ES-I3 (cell line): Measurements from ENCODE around the gene GPR25.

ENCODE experiments used
- H3K36me3 ChIP-seq: 2 replicates; pipeline ENCODE4 v1.6.1; 2013; ENCODE audit warnings: mild to moderate bottlenecking, low read length, control low read depth, moderate library complexity; ENCODE audit not compliant: insufficient read depth
- H3K4me1 ChIP-seq: 2 replicates; pipeline ENCODE4 v1.6.1; 2013; ENCODE audit warnings: mild to moderate bottlenecking, control low read depth, low read length; ENCODE audit not compliant: insufficient read depth
- H3K9ac ChIP-seq: 2 replicates; pipeline ENCODE4 v1.6.1; 2013; ENCODE audit warnings: low read depth, mild to moderate bottlenecking, low read length, moderate library complexity
- H3K9me3 ChIP-seq: 2 replicates; pipeline ENCODE4 v1.6.1; 2013; ENCODE audit warnings: mild to moderate bottlenecking, low read length, moderate library complexity; ENCODE audit not compliant: control insufficient read depth, insufficient read depth

The GPR25 gene

DNA sequence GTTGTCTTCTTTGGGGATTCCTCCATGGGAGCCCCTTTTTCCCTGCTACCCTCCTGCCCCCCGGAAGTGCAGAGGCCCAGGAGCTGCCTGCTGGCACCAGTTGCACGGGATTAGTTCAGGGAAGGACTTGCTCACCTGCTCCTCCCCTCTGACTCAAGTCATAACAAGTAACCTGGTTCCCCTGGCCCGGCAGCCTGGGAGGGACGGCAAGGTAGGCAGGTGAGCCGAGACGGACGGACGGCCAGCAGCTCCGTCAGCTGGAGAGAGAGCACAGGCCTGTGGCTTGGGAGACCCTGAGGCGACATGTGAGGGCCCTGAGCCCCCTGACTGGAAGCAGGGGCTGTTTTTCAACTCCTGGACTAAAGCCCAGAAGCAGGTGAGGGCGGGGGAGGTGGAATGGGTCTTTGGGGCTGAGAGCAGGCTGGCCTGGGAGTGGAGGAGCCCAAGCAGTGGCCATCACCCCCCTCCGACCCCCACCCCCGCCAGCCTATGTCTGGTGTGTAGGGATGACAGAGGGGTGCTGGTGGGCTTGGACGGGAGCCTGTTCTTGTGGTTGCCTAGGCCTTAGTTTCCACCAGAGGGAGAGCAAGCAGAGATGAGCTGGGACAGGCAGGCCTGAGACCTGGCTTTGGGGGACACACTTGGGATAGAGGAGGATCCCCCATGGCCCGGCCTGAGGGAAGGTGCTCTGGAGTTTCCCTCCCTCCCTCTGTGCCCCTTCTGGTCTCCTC, 22.1 kb downstream of the GPR25 start, which contains the start of gene INAVA:
Gene INAVA (plus strand): TSS at position 189 of the 731 bp plus-strand sequence. CDS start 3,501 bp downstream, outside the sequence.
- peak within 1 kb of the TSS; percentile 26; the same call in 1 of the 2 replicates for H3K9ac ChIP-seq
- peaks cover 49% of the 10 kb centered on the region for H3K4me1 ChIP-seq
- no peaks in the 10 kb centered on the region for H3K9me3 ChIP-seq
- H3K36me3 ChIP-seq: no peaks in the 10 kb centered on the region

DNA sequence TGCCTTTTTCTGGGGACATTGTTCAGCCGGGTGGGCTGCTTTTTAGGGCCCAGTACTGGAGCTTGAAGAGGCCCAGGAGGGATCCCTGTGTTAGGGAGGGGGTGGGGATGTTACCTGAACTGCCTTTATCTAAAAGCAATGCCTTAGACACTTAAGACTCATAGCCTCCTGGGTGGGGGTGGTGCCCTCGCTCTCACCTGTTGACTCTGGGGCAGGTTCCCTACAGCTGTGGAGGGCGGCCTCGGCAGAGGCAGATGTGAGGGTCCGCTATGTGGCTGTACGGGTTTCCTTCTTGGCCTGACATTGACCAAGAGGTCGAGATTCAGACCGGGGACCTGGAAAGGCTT, 22.6 kb downstream of the GPR25 start:
- no peaks in the 10 kb centered on the region for H3K36me3 ChIP-seq
- no peaks in the 10 kb centered on the region for H3K9me3 ChIP-seq
- peaks cover 49% of the 10 kb centered on the region for H3K4me1 ChIP-seq
- no peak overlapping the region; the same call in 1 of the 2 replicates for H3K9ac ChIP-seq

GRCh38 chr1:200895801-200896530, 23.2 kb downstream of the GPR25 start:
- Histone ChIP-seq H3K9ac (no peak overlapping the region), H3K36me3 (no peaks in the 10 kb centered on the region), H3K4me1 (peaks cover 49% of the 10 kb centered on the region), H3K9me3 (no peaks in the 10 kb centered on the region)

DNA sequence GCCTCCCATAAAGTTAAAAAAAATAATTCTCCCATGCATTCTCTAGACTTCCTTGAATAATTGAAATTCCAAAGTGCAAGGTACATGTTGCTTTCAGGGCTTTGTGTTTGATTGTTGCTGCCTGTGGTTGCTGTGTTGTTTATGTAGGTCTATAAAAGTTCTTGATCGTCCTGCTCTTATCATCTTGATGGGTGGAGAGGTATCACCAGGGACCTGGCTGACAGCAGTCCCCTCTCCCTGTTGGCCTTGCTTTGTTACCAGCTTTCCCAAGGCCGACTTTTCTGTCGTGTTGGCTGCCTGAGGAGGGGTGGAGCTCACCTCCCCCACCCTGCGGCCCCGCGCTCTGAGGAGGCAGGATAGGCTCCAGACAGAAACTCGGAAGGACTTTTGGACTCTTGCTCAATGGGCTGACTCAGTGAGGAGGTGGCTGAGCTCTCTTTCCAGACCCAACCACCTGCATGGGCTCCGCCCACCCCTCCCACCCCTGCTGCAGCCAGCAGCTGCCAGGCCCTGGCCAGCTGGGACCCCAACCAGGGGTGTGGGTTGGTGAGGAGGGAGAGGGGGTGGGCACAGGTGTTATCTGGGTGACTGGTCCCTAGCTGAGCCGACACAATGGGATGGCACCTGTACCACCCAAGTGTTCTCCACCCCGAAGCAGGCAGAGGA, 23.9 kb downstream of the GPR25 start:
- H3K4me1 ChIP-seq: peaks cover 49% of the 10 kb centered on the region
- no peaks in the 10 kb centered on the region for H3K9me3 ChIP-seq
- no peak overlapping the region for H3K9ac ChIP-seq
- no peaks in the 10 kb centered on the region; the same call in 1 of the 2 replicates for H3K36me3 ChIP-seq

- Histone ChIP-seq H3K9me3 (no peaks in the 10 kb centered on the region), H3K36me3 (no peaks in the 10 kb centered on the region; the same call in 1 of the 2 replicates), H3K4me1 (peaks cover 49% of the 10 kb centered on the region), H3K9ac (no peak overlapping the region)
These were observed 24.5 kb downstream of the GPR25 start for GRCh38 chr1:200897259-200897658.

DNA sequence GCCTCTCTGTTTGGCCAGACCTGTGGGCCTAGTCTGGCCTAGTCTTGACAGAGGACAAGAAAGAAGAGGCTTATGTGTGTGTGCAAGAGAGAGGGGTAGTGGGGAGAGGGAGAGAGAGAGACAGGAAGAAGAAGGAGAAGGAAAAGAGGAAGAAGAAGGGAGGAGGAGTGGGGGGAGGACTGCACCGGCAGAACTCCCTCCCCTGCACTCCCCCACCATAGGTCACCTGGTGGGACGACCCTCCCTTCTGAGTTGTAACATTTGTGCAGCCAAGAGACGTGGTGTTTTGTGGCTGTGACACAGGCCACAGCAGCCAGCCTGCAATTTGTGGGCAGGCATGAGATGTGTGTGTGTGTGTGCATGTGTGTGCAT, 26.2 kb downstream of the GPR25 start:
- H3K4me1 ChIP-seq: peaks cover 37% of the 10 kb centered on the region

DNA sequence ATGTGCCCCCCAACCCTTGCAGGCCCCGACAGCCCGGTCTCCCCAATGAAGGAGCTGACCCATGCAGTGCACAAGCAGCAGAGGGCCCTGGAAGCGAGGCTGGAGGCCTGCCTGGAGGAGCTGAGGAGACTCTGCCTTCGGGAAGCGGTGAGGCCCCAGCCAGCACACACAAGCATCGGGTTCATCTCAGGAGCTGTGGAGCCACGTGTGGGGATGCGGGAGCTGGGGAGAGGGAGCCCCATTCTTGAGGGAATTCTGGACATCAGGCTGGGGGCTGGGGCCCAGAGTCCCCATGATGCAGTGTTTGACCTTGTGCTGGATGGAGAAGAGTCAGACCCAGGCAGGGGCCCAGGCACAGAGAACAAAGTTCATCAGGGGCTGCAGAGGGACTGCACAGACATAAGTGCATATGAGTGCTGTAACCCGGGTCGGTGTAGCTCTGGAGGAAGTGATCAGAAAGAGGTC, 26.7 kb downstream of the GPR25 start:
- Histone ChIP-seq H3K4me1 (peaks cover 32% of the 10 kb centered on the region), H3K9ac (no peak overlapping the region), H3K36me3 (no peaks in the 10 kb centered on the region; the same call in 1 of the 2 replicates), H3K9me3 (no peaks in the 10 kb centered on the region)

More for the DNA sequence above, 26.2 kb downstream of the GPR25 start:
- no peak overlapping the region for H3K9ac ChIP-seq
- H3K36me3 ChIP-seq: no peaks in the 10 kb centered on the region; the same call in 1 of the 2 replicates
- no peaks in the 10 kb centered on the region for H3K9me3 ChIP-seq

DNA sequence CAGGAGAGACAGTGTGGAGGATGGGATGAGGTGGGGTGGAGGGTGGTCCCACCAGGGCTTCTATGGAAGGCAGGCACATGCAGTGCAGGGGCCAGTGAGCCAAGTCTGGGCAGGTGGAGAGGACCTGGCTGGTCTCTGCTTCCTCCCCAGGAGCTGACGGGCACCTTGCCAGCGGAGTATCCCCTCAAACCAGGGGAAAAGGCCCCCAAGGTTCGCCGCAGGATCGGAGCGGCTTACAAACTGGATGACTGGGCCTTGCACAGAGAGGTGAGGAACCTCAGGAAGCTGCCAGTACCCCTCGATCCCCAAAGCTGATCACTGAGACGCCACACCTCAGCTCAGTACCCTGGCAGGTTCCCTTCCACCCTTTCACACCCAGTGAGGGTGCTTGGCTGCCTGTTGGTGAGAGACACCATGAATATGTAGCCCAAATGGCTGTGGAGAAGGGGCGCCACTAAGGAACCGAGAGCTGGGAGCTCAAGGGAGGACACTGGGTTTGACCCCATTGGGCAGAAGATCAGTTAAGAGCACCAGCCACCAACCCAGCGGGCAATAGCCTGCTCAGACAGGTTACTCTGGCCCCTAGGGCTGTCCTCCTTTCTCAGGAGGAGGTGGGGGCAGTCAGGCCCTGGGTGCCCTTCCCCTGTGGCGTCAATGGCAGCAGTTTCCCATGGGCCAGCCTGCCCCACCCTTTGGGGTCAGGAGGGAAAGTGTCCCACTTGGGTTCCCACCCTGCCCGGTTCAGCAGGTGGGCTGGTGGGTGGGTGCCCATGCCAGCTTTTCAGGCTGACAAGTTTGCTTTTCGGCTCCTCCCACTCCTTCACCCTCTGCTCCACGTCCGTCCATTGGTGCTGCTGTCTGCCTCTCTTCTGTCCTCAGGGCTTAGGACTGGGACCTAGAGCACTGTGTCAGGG, 27.4 kb downstream of the GPR25 start:
- Histone ChIP-seq H3K4me1 (peaks cover 26% of the 10 kb centered on the region), H3K36me3 (no peaks in the 10 kb centered on the region; the same call in 1 of the 2 replicates), H3K9me3 (no peaks in the 10 kb centered on the region), H3K9ac (no peak overlapping the region)

DNA sequence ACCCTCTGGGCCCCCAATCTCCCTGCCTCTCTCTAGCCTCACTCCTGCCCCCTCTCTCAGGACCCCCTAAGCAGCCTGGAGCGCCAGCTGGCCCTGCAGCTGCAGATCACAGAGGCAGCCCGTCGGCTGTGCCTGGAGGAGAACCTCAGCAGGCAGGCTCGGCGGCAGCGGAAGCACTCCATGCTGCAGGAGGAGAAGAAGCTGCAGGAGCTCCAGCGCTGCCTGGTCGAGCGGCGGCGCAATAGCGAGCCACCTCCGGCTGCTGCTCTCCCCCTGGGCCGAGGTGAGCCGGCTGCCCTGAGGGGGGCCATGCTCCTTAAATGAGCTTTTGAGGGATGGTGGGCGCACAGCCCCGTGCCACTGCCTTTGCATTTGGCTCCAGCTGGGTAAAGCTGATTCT, 28.1 kb downstream of the GPR25 start:
- H3K4me1 ChIP-seq: peaks cover 19% of the 10 kb centered on the region
- H3K36me3 ChIP-seq: no peaks in the 10 kb centered on the region; the same call in 1 of the 2 replicates
- H3K9me3 ChIP-seq: no peaks in the 10 kb centered on the region
- H3K9ac ChIP-seq: no peak overlapping the region

GRCh38 chr1:200901350-200901749, 28.6 kb downstream of the GPR25 start:
- no peaks in the 10 kb centered on the region; the same call in 1 of the 2 replicates for H3K36me3 ChIP-seq

DNA sequence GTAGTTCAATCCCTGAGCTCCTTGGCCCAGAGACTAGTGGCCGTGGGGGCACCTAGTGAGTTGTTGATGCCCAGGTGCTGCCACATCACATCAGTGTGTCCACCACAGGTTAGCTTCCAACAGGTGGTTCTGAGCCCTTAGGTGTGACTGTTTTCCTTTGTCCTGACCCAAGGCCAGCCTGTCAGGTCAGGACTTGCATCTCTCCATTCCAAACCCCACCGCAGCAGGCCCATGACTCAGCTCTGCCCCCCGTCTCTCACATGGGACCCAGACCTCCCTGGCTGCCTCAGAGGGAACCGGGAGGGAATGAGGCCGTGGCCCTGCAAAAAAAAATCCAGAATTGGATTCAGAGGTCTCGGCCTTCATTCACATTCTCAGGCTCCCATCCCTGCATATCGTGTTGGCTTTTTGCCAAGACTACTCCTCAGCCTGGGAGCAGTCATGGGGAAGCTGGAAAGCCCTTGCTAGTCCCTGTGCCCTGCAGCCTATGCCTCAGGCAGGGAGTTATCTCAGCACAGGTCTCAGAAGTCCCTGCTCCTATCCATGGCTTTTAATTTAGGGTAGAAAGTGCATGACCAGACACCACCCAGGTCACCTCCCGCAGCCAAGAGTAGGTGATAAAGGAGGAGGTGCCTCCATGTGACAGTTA, 29.1 kb downstream of the GPR25 start:
- Histone ChIP-seq H3K9ac (no peak overlapping the region), H3K9me3 (no peaks in the 10 kb centered on the region), H3K36me3 (no peaks in the 10 kb centered on the region; the same call in 1 of the 2 replicates), H3K4me1 (peaks cover 11% of the 10 kb centered on the region)

More at GRCh38 chr1:200901350-200901749, 28.6 kb downstream of the GPR25 start:
- H3K4me1 ChIP-seq: peaks cover 16% of the 10 kb centered on the region
- no peaks in the 10 kb centered on the region for H3K9me3 ChIP-seq
- H3K9ac ChIP-seq: no peak overlapping the region

GRCh38 chr1:200903793-200904192, 31.0 kb downstream of the GPR25 start:
- H3K9me3 ChIP-seq: no peaks in the 10 kb centered on the region
- no peak overlapping the region for H3K9ac ChIP-seq
- peaks cover 9% of the 10 kb centered on the region for H3K36me3 ChIP-seq
- no peaks in the 10 kb centered on the region for H3K4me1 ChIP-seq

DNA sequence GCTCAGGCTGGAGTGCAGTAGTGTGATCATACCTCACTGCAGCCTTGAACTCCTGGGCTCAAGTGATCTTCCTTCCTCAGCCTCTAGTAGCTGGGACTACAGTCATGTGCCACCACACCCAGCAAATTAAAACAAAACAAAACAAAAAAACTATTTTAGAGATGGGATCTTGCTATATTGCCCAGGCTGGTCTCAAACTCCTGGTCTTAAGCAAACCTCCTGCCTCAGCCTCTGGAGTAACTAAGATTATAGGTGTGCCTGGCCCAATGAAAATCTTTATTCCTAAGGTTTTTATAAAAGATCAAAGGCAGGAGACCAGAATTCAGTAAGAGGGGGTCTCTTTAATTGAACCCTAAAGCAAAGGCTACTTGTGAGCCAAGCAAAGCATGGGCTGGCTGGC, 32.0 kb downstream of the GPR25 start:
- no peak overlapping the region for H3K9ac ChIP-seq
- H3K9me3 ChIP-seq: no peaks in the 10 kb centered on the region
- no peaks in the 10 kb centered on the region for H3K4me1 ChIP-seq
- H3K36me3 ChIP-seq: peaks cover 17% of the 10 kb centered on the region
